GM23338 (cell line): ENCODE measurements around the gene TERB1. TPM values are rescaled to one million over a fixed set of nuclear protein-coding genes. Genes with fewer than 3 reads are reported as not detected.

Experiments used
- ATAC-seq: fragments of 200-7000 bp; cut with Tn5 transposase; 3 replicates; pipeline ENCODE4 v1.9.1; 2020
- DNase-seq: peaks from one replicate; pipeline ENCODE4 v3.0.0-alpha.2; 2015; ENCODE audit warnings: low spot score
- H2AFZ ChIP-seq: fragments of 200-600 bp; sonication (generic); 2 replicates; pipeline ENCODE4 v1.8.0; 2016; ENCODE audit warnings: antibody characterized with exemption, mild to moderate bottlenecking, moderate library complexity
- H3F3A ChIP-seq: fragments of 200-600 bp; sonication (generic); replicated peaks from 2 replicates; pipeline ENCODE4 v1.8.0; 2017; ENCODE audit warnings: antibody characterized with exemption, mixed run types, low read depth
- H3K27ac ChIP-seq: fragments of 200-600 bp; sonication (generic); 2 replicates; pipeline ENCODE4 v1.6.1; 2016; ENCODE audit warnings: low read depth
- H3K27me3 ChIP-seq: fragments of 200-600 bp; sonication (generic); 2 replicates; pipeline ENCODE4 v1.8.0; 2016; ENCODE audit warnings: mild to moderate bottlenecking, mixed run types, moderate library complexity; ENCODE audit not compliant: insufficient read depth
- H3K36me3 ChIP-seq: fragments of 200-600 bp; sonication (generic); 2 replicates; pipeline ENCODE4 v1.8.0; 2016; ENCODE audit warnings: mild to moderate bottlenecking; ENCODE audit not compliant: insufficient read depth
- H3K4me1 ChIP-seq: fragments of 200-600 bp; sonication (generic); 2 replicates; pipeline ENCODE4 v1.8.0; 2016; ENCODE audit warnings: mild to moderate bottlenecking, moderate library complexity; ENCODE audit not compliant: insufficient read depth
- H3K4me2 ChIP-seq: fragments of 200-600 bp; sonication (generic); 2 replicates; pipeline ENCODE4 v1.7.1; 2017; ENCODE audit warnings: mixed run types
- H3K4me3 ChIP-seq: fragments of 200-600 bp; sonication (generic); 2 replicates; pipeline ENCODE4 v1.6.1; 2016; ENCODE audit warnings: mixed run types
- H3K79me2 ChIP-seq: fragments of 200-600 bp; sonication (generic); replicated peaks from 2 replicates; pipeline ENCODE4 v1.8.0; 2017; ENCODE audit warnings: mild to moderate bottlenecking; ENCODE audit not compliant: insufficient read depth
- H3K9me2 ChIP-seq: fragments of 200-600 bp; sonication (generic); 2 replicates; pipeline ENCODE4 v1.8.0; 2017; ENCODE audit not compliant: insufficient read depth
- H4K20me1 ChIP-seq: fragments of 200-600 bp; sonication (generic); replicated peaks from 2 replicates; pipeline ENCODE4 v1.8.0; 2017; ENCODE audit warnings: mild to moderate bottlenecking; ENCODE audit not compliant: insufficient read depth
- H3K27ac Mint-ChIP-seq: 2 replicates; pipeline ENCODE4 v1.8.0; 2020; ENCODE audit warnings: inconsistent platforms, mild to moderate bottlenecking, moderate library complexity, mixed read lengths
- H3K27me3 Mint-ChIP-seq: 3 replicates; pipeline ENCODE4 v1.8.0; 2022; ENCODE audit warnings: low read depth, mild to moderate bottlenecking, moderate library complexity, mixed read lengths, inconsistent platforms; ENCODE audit not compliant: insufficient read depth, poor library complexity
- H3K36me3 Mint-ChIP-seq: 3 replicates; pipeline ENCODE4 v1.8.0; 2021; ENCODE audit warnings: low read depth, mild to moderate bottlenecking, inconsistent platforms, moderate library complexity, mixed read lengths
- H3K4me1 Mint-ChIP-seq: 3 replicates; pipeline ENCODE4 v1.8.0; 2020; ENCODE audit warnings: mild to moderate bottlenecking, inconsistent platforms, mixed read lengths
- H3K4me3 Mint-ChIP-seq: 3 replicates; pipeline ENCODE4 v1.8.0; 2021; ENCODE audit warnings: moderate library complexity, mild to moderate bottlenecking, inconsistent platforms, mixed read lengths
- H3K9me3 Mint-ChIP-seq: 3 replicates; pipeline ENCODE4 v1.8.0; 2020; ENCODE audit warnings: moderate library complexity, mild to moderate bottlenecking, inconsistent platforms, mixed read lengths
- CREB1 ChIP-seq: fragments of 250-450 bp; sonication (Bioruptor Pico); IDR thresholded peaks from 2 replicates; pipeline ENCODE4 v1.5.0; 2020; ENCODE audit warnings: low read depth, mild to moderate bottlenecking, moderate library complexity
- ETS1 ChIP-seq: IDR thresholded peaks from 2 replicates; pipeline ENCODE4 v1.6.1; 2016; ENCODE audit warnings: antibody characterized with exemption
- EZH2 ChIP-seq: fragments of 200-600 bp; sonication (generic); IDR thresholded peaks from one replicate; pipeline ENCODE4 v1.8.0; 2017; ENCODE audit warnings: antibody characterized with exemption, mild to moderate bottlenecking, low read depth; ENCODE audit not compliant: unreplicated experiment
- EZH2phosphoT487 ChIP-seq: fragments of 200-600 bp; sonication (generic); IDR thresholded peaks from one replicate; pipeline ENCODE4 v1.8.1; 2018; ENCODE audit warnings: antibody characterized with exemption; ENCODE audit not compliant: unreplicated experiment
- JUNB ChIP-seq: IDR thresholded peaks from one replicate; pipeline ENCODE4 v1.6.1; 2016; ENCODE audit warnings: antibody characterized with exemption; ENCODE audit not compliant: unreplicated experiment
- NANOG ChIP-seq: IDR thresholded peaks from 2 replicates; pipeline ENCODE4 v1.6.1; 2016; ENCODE audit warnings: antibody characterized with exemption, borderline replicate concordance
- POLR2AphosphoS5 ChIP-seq: IDR thresholded peaks from 2 replicates; pipeline ENCODE4 v1.6.1; 2016; ENCODE audit warnings: antibody characterized with exemption, low read depth
- REST ChIP-seq: IDR thresholded peaks from one replicate; pipeline ENCODE4 v1.6.1; 2018; ENCODE audit warnings: antibody characterized with exemption; ENCODE audit not compliant: unreplicated experiment
- STAT1 ChIP-seq: IDR thresholded peaks from one replicate; pipeline ENCODE4 v1.6.1; 2016; ENCODE audit warnings: antibody characterized with exemption; ENCODE audit not compliant: unreplicated experiment
- ZNF114 ChIP-seq: fragments of 250-450 bp; sonication (Bioruptor Pico); IDR thresholded peaks from 2 replicates; pipeline ENCODE4 v1.5.0; 2020; ENCODE audit warnings: mild to moderate bottlenecking, moderate library complexity
- ZNF331 ChIP-seq: fragments of 250-450 bp; sonication (Bioruptor Pico); IDR thresholded peaks from 2 replicates; pipeline ENCODE4 v1.5.0; 2020; ENCODE audit warnings: low read depth, mild to moderate bottlenecking, moderate library complexity
- polyA plus RNA-seq: library from polyadenylated mRNA; unstranded; fragments of >200 nt; fragmentation: Nextera tagmentation; extraction: Ambion mirVana; gene quantifications from 2 replicates; pipeline ENCODE4 v1.2.1, GENCODE V29; 2016
- total RNA-seq: library from RNA; depleted of rRNA; stranded (reverse); fragments of >200 nt; shearing (Covaris generic); gene quantifications from 2 replicates; pipeline ENCODE4 v1.2.3, GENCODE V29; 2014
- TF ChIP-seq, protein P1 (sequence below): fragments of 250-450 bp; sonication (Bioruptor Pico); IDR thresholded peaks from 2 replicates; pipeline ENCODE4 v1.5.0; 2020; ENCODE audit warnings: mild to moderate bottlenecking, moderate library complexity
- TF ChIP-seq, protein P2 (sequence below), 2 experiments: fragments of 200-600 bp in 1 of 2; sonication (generic) in 1 of 2; conservative IDR thresholded peaks; 2 replicates each; pipeline versions ENCODE4 v1.5.1 to v1.6.1; 2016 to 2017; ENCODE audit warnings: antibody characterized with exemption in 2 of 2, low read depth in 2 of 2, mild to moderate bottlenecking in 2 of 2, moderate library complexity in 1 of 2

Gene TERB1
- total and polyA plus RNA-seq, 2 experiments from 2014 or later = not detected

- Histone ChIP-seq H3K4me3 (no peak overlapping the region), H3K27me3 (peaks cover 46% of the 10 kb centered on the region), H3K4me1 (no peaks in the 10 kb centered on the region; the same call in 1 of the 2 replicates), H3F3A (0 out of 2 replicates have a peak, but pooled peaks cover 6% of the 10 kb centered on the region), H3K4me2 (no peak overlapping the region), H3K79me2 (no peaks in the 10 kb centered on the region), H3K36me3 (no peaks in the 10 kb centered on the region), H3K9me2 (no peaks in the 10 kb centered on the region; the same call in 1 of the 2 replicates), H2AFZ (no peak overlapping the region), H3K27ac (no peak overlapping the region), H4K20me1 (no peaks in the 10 kb centered on the region)
- ATAC-seq (no peak), DNase-seq (no peak)
- H3K4me3 Mint-ChIP-seq = no peak overlapping the region
- TF ChIP-seq STAT1 (no peak), ETS1 (no peak), POLR2AphosphoS5 (no peak), CREB1 (no peak), NANOG (no peak), EZH2phosphoT487 (no peak), ZNF114 (CRISPR knock-in tag) (no peak), JUNB (no peak), REST (no peak), ZNF331 (no peak), EZH2 (no peak)
- TF ChIP-seq, protein P1, sequence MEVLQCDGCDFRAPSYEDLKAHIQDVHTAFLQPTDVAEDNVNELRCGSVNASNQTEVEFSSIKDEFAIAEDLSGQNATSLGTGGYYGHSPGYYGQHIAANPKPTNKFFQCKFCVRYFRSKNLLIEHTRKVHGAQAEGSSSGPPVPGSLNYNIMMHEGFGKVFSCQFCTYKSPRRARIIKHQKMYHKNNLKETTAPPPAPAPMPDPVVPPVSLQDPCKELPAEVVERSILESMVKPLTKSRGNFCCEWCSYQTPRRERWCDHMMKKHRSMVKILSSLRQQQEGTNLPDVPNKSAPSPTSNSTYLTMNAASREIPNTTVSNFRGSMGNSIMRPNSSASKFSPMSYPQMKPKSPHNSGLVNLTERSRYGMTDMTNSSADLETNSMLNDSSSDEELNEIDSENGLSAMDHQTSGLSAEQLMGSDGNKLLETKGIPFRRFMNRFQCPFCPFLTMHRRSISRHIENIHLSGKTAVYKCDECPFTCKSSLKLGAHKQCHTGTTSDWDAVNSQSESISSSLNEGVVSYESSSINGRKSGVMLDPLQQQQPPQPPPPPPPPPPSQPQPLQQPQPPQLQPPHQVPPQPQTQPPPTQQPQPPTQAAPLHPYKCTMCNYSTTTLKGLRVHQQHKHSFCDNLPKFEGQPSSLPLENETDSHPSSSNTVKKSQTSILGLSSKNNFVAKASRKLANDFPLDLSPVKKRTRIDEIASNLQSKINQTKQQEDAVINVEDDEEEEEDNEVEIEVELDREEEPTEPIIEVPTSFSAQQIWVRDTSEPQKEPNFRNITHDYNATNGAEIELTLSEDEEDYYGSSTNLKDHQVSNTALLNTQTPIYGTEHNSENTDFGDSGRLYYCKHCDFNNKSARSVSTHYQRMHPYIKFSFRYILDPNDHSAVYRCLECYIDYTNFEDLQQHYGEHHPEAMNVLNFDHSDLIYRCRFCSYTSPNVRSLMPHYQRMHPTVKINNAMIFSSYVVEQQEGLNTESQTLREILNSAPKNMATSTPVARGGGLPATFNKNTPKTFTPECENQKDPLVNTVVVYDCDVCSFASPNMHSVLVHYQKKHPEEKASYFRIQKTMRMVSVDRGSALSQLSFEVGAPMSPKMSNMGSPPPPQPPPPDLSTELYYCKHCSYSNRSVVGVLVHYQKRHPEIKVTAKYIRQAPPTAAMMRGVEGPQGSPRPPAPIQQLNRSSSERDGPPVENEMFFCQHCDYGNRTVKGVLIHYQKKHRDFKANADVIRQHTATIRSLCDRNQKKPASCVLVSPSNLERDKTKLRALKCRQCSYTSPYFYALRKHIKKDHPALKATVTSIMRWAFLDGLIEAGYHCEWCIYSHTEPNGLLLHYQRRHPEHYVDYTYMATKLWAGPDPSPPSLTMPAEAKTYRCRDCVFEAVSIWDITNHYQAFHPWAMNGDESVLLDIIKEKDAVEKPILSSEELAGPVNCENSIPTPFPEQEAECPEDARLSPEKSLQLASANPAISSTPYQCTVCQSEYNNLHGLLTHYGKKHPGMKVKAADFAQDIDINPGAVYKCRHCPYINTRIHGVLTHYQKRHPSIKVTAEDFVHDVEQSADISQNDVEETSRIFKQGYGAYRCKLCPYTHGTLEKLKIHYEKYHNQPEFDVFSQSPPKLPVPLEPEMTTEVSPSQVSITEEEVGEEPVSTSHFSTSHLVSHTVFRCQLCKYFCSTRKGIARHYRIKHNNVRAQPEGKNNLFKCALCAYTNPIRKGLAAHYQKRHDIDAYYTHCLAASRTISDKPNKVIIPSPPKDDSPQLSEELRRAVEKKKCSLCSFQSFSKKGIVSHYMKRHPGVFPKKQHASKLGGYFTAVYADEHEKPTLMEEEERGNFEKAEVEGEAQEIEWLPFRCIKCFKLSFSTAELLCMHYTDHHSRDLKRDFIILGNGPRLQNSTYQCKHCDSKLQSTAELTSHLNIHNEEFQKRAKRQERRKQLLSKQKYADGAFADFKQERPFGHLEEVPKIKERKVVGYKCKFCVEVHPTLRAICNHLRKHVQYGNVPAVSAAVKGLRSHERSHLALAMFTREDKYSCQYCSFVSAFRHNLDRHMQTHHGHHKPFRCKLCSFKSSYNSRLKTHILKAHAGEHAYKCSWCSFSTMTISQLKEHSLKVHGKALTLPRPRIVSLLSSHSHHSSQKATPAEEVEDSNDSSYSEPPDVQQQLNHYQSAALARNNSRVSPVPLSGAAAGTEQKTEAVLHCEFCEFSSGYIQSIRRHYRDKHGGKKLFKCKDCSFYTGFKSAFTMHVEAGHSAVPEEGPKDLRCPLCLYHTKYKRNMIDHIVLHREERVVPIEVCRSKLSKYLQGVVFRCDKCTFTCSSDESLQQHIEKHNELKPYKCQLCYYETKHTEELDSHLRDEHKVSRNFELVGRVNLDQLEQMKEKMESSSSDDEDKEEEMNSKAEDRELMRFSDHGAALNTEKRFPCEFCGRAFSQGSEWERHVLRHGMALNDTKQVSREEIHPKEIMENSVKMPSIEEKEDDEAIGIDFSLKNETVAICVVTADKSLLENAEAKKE = no peak
- TF ChIP-seq, protein P2, sequence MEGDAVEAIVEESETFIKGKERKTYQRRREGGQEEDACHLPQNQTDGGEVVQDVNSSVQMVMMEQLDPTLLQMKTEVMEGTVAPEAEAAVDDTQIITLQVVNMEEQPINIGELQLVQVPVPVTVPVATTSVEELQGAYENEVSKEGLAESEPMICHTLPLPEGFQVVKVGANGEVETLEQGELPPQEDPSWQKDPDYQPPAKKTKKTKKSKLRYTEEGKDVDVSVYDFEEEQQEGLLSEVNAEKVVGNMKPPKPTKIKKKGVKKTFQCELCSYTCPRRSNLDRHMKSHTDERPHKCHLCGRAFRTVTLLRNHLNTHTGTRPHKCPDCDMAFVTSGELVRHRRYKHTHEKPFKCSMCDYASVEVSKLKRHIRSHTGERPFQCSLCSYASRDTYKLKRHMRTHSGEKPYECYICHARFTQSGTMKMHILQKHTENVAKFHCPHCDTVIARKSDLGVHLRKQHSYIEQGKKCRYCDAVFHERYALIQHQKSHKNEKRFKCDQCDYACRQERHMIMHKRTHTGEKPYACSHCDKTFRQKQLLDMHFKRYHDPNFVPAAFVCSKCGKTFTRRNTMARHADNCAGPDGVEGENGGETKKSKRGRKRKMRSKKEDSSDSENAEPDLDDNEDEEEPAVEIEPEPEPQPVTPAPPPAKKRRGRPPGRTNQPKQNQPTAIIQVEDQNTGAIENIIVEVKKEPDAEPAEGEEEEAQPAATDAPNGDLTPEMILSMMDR (conservative IDR thresholded peaks at IDR 0.05; ENCODE audit: low read depth in 2 of 2) = no peak
- no peak overlapping the region for H3K27ac Mint-ChIP-seq
- H3K27me3 Mint-ChIP-seq = peaks cover 37% of the 10 kb centered on the region
- no peaks in the 10 kb centered on the region for H3K36me3 Mint-ChIP-seq
- H3K4me1 Mint-ChIP-seq = peaks cover 16% of the 10 kb centered on the region
- no peaks in the 10 kb centered on the region; the same call in 2 of the 3 replicates for H3K9me3 Mint-ChIP-seq
These were observed 46.2 kb upstream of the TERB1 start for GRCh38 chr16:66847533-66848067.
